OCI-LY7 (cell line): ENCODE results near the gene PANK4. TPM values are rescaled to one million over a fixed set of nuclear protein-coding genes. Genes with fewer than 3 reads are reported as not detected.

ENCODE experiments used
- BruUV-seq: library from RNA; stranded (reverse); fragments of 400-500 nt; replicated peaks from 2 replicates; lab custom pipeline; 2021; lab: Mats Ljungman, UMichigan
- CTCF ChIA-PET: fragments of 300-600 bp; sonication (Branson Sonifier 250); formaldehyde crosslinking; loops from one replicate; lab custom pipeline; 2022; ENCODE audit warnings: antibody characterized with exemption; ENCODE audit not compliant: unreplicated experiment; lab: Charles Lee
- POLR2A ChIA-PET: fragments of 300-600 bp; sonication (Branson Sonifier 250); formaldehyde crosslinking; loops from one replicate; lab custom pipeline; 2022; ENCODE audit warnings: antibody characterized with exemption; lab: Charles Lee
- DNase-seq: peaks from one replicate; pipeline ENCODE4 v3.0.0-alpha.2; 2015; ENCODE audit warnings: low spot score
- H2AFZ ChIP-seq: fragments of 200-600 bp; sonication (generic), shearing (Covaris generic); 2 replicates; pipeline ENCODE4 v1.6.1; 2014; ENCODE audit warnings: mild to moderate bottlenecking, antibody characterized with exemption, low read length, moderate library complexity
- H3K27ac ChIP-seq: fragments of 200-600 bp; sonication (generic); 2 replicates; pipeline ENCODE4 v1.5.1; 2014; ENCODE audit warnings: mixed run types, low read depth, mild to moderate bottlenecking, moderate library complexity, low read length, inconsistent platforms; ENCODE audit not compliant: poor library complexity, severe bottlenecking
- H3K36me3 ChIP-seq: fragments of 200-600 bp; sonication (generic); 2 replicates; pipeline ENCODE4 v1.6.1; 2014; ENCODE audit warnings: mild to moderate bottlenecking, antibody characterized with exemption, low read length, moderate library complexity, mixed read lengths; ENCODE audit not compliant: insufficient read depth
- H3K4me1 ChIP-seq: fragments of 200-600 bp; sonication (generic); 2 replicates; pipeline ENCODE4 v1.5.1; 2014; ENCODE audit warnings: mild to moderate bottlenecking, low read length; ENCODE audit not compliant: insufficient read depth, poor library complexity, severe bottlenecking
- H3K4me2 ChIP-seq: fragments of 200-600 bp; sonication (generic); 2 replicates; pipeline ENCODE4 v1.6.1; 2014; ENCODE audit warnings: mild to moderate bottlenecking, low read length
- H3K4me3 ChIP-seq: fragments of 200-600 bp; sonication (generic); 2 replicates; pipeline ENCODE4 v1.5.1; 2014; ENCODE audit warnings: mild to moderate bottlenecking, low read depth, low read length; ENCODE audit not compliant: poor library complexity, severe bottlenecking
- H3K79me2 ChIP-seq: fragments of 200-600 bp; sonication (generic); 2 replicates; pipeline ENCODE4 v1.6.1; 2016; ENCODE audit warnings: low read depth, mild to moderate bottlenecking, low read length, moderate library complexity, mixed read lengths; ENCODE audit not compliant: insufficient read depth
- H3K9me2 ChIP-seq: fragments of 200-600 bp; sonication (generic); 2 replicates; pipeline ENCODE4 v1.6.1; 2016; ENCODE audit warnings: mild to moderate bottlenecking, low read length, mixed read lengths; ENCODE audit not compliant: insufficient read depth
- H3K9me3 ChIP-seq: fragments of 200-600 bp; sonication (generic); 2 replicates; pipeline ENCODE4 v1.6.1; 2014; ENCODE audit warnings: mild to moderate bottlenecking, mixed run types, low read length, mixed read lengths
- H4K20me1 ChIP-seq: fragments of 200-600 bp; sonication (generic); 2 replicates; pipeline ENCODE4 v1.6.1; 2014; ENCODE audit warnings: mild to moderate bottlenecking, antibody characterized with exemption, low read length, moderate library complexity, mixed read lengths; ENCODE audit not compliant: insufficient read depth
- EZH2phosphoT487 ChIP-seq: fragments of 200-600 bp; sonication (generic); IDR thresholded peaks from 2 replicates; pipeline ENCODE4 v1.6.1; 2018; ENCODE audit warnings: low read depth, borderline replicate concordance, mild to moderate bottlenecking, mixed run types, antibody characterized with exemption, low read length, moderate library complexity, mixed read lengths
- intact Hi-C: fragments of 100-400 bp; cut with micrococcal nuclease; formaldehyde crosslinking; loops from one replicate; pipeline ENCODE4 v1.10.0; 2022; ENCODE audit not compliant: unreplicated experiment
- total RNA-seq, 2 experiments: library from RNA; depleted of rRNA in 1 of 2; stranded (reverse); fragments of >200 nt in 1 of 2; shearing (Covaris generic) in 1 of 2; gene quantifications; 2 replicates each; pipeline ENCODE4 v1.2.3, GENCODE V29; 2014 to 2022
- TF ChIP-seq, protein P1 (sequence below): fragments of 200-600 bp; sonication (generic); conservative IDR thresholded peaks from 2 replicates; pipeline ENCODE4 v1.5.1; 2014; ENCODE audit warnings: mild to moderate bottlenecking, antibody characterized with exemption, low read length, moderate library complexity, mixed read lengths

The PANK4 gene
- total RNA-seq, 2 experiments from 2014 or later = 49.1 to 55.9 TPM

DNA sequence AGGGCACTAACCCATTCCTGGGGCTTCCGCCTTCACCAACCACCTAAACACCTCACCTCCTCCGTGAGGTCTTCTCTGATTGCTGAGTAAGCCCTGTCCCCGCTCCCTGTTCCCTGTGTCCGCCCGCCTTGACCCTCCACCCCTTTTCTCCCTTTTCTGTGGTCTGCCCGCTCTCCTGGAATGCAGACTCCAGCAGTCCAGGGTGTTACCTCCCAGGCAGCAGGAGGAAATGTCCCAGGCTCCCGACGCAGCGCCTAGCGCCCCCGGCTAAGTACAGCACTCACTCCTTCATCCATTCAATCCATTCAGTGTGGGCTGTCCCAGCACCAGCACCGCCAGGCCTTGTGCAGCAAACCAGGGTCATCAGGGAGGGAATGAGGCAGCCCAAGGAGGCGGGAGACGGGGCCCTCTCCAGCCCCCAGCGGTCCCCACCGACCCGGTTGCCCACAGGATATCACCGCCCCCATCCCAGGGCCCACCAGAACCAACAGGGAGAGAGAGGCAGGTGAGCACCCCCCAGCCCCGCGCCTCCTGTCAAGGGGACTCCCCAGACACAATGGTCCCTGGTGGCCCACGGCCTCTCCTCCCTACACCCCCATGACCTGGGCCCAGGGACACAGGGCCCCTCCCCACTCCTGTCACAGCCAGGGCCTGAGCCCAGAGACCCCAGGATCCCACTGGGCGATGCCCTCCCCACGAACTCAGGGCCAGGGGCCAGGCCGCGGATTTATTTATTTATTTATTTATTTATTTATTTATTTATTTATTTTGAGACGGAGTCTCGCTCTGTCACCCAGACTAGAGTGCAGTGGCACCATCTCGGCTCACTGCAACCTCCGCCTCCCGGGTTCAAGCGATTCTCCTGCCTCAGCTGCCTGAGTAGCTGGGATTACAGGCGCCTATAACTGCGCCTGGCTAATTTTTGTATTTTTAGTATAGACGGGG is 40.0 kb upstream of the PANK4 start:
- POLR2A ChIA-PET = no interaction called here
- TF ChIP-seq EZH2phosphoT487 = no peak
- CTCF ChIA-PET = no interaction called here
- Histone ChIP-seq H3K36me3 (no peaks in the 10 kb centered on the region), H3K4me3 (no peak overlapping the region), H3K9me3 (no peaks in the 10 kb centered on the region), H3K27ac (no peak overlapping the region), H2AFZ (no peak overlapping the region), H3K4me1 (no peaks in the 10 kb centered on the region), H3K79me2 (no peaks in the 10 kb centered on the region), H3K9me2 (no peaks in the 10 kb centered on the region), H3K4me2 (no peak overlapping the region), H4K20me1 (no peaks in the 10 kb centered on the region)
- intact Hi-C loops = no loop called here
- no TSS peak for BruUV-seq
- DNase-seq = no peak

DNA sequence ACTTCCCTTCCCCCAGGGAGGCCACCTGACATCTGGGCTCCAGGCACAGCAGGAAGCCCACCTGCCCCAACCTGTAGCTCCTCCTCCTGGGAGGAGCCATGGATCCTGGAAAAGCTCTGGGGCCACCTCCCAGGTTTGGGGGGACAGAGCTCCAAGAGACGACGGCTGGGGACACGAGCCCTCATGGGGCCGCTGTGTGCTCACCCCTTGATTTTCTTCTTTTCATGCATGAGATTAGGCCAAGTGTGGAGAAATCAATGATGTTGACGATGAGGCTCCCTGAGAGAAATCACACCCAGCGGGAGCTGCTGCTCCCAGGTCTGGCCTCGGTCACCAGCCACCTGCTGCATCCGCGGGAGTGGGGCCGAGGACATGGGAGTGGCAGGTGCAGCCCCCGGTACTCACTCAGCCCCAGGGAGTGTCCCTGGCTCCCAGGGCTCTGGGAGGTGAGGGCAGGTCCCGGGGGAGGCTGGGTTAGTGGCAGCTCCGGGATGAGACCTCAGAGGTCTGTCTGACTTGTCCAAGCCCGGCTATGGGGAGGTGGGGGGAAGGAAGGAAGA is 38.5 kb upstream of the PANK4 start:
- H3K36me3 ChIP-seq = no peaks in the 10 kb centered on the region
- H4K20me1 ChIP-seq = no peaks in the 10 kb centered on the region
- H3K4me3 ChIP-seq = no peak overlapping the region
- POLR2A ChIA-PET = interaction anchor here (0.8 kb wide), 1 partner anchor 163 kb away, joined by 6 read pairs; no protein-coding TSS in a partner anchor
- H3K4me1 ChIP-seq = no peaks in the 10 kb centered on the region
- DNase-seq = no peak
- H2AFZ ChIP-seq = no peak overlapping the region
- intact Hi-C loops = no loop called here
- no peak overlapping the region for H3K27ac ChIP-seq
- no peak overlapping the region for H3K4me2 ChIP-seq
- BruUV-seq = no TSS peak
- no peaks in the 10 kb centered on the region for H3K9me2 ChIP-seq
- H3K9me3 ChIP-seq = no peaks in the 10 kb centered on the region
- H3K79me2 ChIP-seq = no peaks in the 10 kb centered on the region
- TF ChIP-seq, protein P1, sequence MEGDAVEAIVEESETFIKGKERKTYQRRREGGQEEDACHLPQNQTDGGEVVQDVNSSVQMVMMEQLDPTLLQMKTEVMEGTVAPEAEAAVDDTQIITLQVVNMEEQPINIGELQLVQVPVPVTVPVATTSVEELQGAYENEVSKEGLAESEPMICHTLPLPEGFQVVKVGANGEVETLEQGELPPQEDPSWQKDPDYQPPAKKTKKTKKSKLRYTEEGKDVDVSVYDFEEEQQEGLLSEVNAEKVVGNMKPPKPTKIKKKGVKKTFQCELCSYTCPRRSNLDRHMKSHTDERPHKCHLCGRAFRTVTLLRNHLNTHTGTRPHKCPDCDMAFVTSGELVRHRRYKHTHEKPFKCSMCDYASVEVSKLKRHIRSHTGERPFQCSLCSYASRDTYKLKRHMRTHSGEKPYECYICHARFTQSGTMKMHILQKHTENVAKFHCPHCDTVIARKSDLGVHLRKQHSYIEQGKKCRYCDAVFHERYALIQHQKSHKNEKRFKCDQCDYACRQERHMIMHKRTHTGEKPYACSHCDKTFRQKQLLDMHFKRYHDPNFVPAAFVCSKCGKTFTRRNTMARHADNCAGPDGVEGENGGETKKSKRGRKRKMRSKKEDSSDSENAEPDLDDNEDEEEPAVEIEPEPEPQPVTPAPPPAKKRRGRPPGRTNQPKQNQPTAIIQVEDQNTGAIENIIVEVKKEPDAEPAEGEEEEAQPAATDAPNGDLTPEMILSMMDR = no peak
- TF ChIP-seq EZH2phosphoT487 = no peak
- CTCF ChIA-PET = no interaction called here

GRCh38 chr1:2564006-2564814 is 37.8 kb upstream of the PANK4 start:
- Histone ChIP-seq H2AFZ (no peak overlapping the region), H3K4me3 (no peak overlapping the region), H3K4me1 (no peaks in the 10 kb centered on the region), H3K27ac (no peak overlapping the region), H3K36me3 (no peaks in the 10 kb centered on the region), H3K9me3 (no peaks in the 10 kb centered on the region), H3K79me2 (no peaks in the 10 kb centered on the region), H4K20me1 (no peaks in the 10 kb centered on the region), H3K4me2 (no peak overlapping the region), H3K9me2 (no peaks in the 10 kb centered on the region)
- no peak for TF ChIP-seq EZH2phosphoT487
- TF ChIP-seq, protein P1 = no peak
- ChIA-PET POLR2A (interaction anchor here (0.8 kb wide), 1 partner anchor 162 kb away, joined by 6 read pairs; no protein-coding TSS in a partner anchor), CTCF (no interaction called here)
- DNase-seq = no peak
- intact Hi-C loops = no loop called here
- BruUV-seq = no TSS peak
